GM13977 (cell line): ENCODE data around the gene SMIM43.

Experiments used
- DNase-seq: peaks from one replicate; pipeline ENCODE4 v3.0.0; 2012; ENCODE audit warnings: low spot score
- CTCF ChIP-seq: IDR thresholded peaks from 2 replicates; pipeline ENCODE4 v1.5.1; 2012; ENCODE audit warnings: mild to moderate bottlenecking, control low read depth; ENCODE audit not compliant: insufficient read depth; ENCODE audit errors: extremely low read depth, missing control alignments
- in situ Hi-C: fragments of 300-500 bp; cut with MboI; formaldehyde crosslinking; loops from one replicate; pipeline ENCODE4 v1.12.0; 2022; ENCODE audit warnings: low sequenced_read_pairs, low pct_unique_long_range_greater_than_20kb, mixed read lengths, inconsistent platforms; ENCODE audit not compliant: unreplicated experiment

The SMIM43 gene

GRCh38 chr4:121784975-121785374 is 20.0 kb upstream of the SMIM43 start:
- TF ChIP-seq CTCF = no peak
- no peak for DNase-seq
- in situ Hi-C loops = no loop called here

- in situ Hi-C loops = no loop called here
These were observed 19.4 kb upstream of the SMIM43 start for GRCh38 chr4:121784401-121784800.

GRCh38 chr4:121783210-121783609 is 18.2 kb upstream of the SMIM43 start:
- TF ChIP-seq CTCF = no peak
- no peak for DNase-seq
- in situ Hi-C loops = no loop called here

More at GRCh38 chr4:121784401-121784800, 19.4 kb upstream of the SMIM43 start:
- TF ChIP-seq CTCF = no peak
- DNase-seq = no peak

GRCh38 chr4:121778991-121779628 is 14.1 kb upstream of the SMIM43 start:
- in situ Hi-C loops = no loop called here
- DNase-seq = no peak
- no peak for TF ChIP-seq CTCF

GRCh38 chr4:121777625-121778024 is 12.7 kb upstream of the SMIM43 start:
- no peak for TF ChIP-seq CTCF
- no peak for DNase-seq
- in situ Hi-C loops = no loop called here

GRCh38 chr4:121776610-121777401 is 11.8 kb upstream of the SMIM43 start:
- DNase-seq = no peak
- no peak for TF ChIP-seq CTCF
- in situ Hi-C loops = no loop called here
